ENCODE data around the gene ZNF121.
A peak's percentile ranks its signal among the peaks of the same experiment; 100 is the strongest.
"Not testable (repeated sequence)": the region's sequence is repeated elsewhere in the genome, so short reads cannot be mapped to it uniquely, and the experiment has no call there.

Gene ZNF121

GRCh38 chr19:9565900-9566705 is 18.2 kb downstream of the ZNF121 start:
- Mint-ChIP-seq H3K4me1 (ENCODE audit: low read depth) (no peaks in the 10 kb centered on the region), H3K36me3 (ENCODE audit: low read depth) (peaks cover 98% of the 10 kb centered on the region), H3K27me3 (no peaks in the 10 kb centered on the region), H3K9me3 (peaks cover 60% of the 10 kb centered on the region), H3K27ac (no peak overlapping the region), H3K4me3 (no peak overlapping the region)
- no peak for DNase-seq

GRCh38 chr19:9552536-9553274 is 31.6 kb downstream of the ZNF121 start:
- Mint-ChIP-seq H3K4me3 (no peak overlapping the region), H3K36me3 (ENCODE audit: low read depth) (peaks cover 54% of the 10 kb centered on the region), H3K4me1 (ENCODE audit: low read depth) (no peaks in the 10 kb centered on the region), H3K27me3 (no peaks in the 10 kb centered on the region), H3K9me3 (peaks cover 29% of the 10 kb centered on the region), H3K27ac (no peak overlapping the region)
- DNase-seq, result no peak

GRCh38 chr19:9547870-9548269 is 36.4 kb downstream of the ZNF121 start:
- H3K4me1 Mint-ChIP-seq (ENCODE audit: low read depth), result no peaks in the 10 kb centered on the region
- H3K27ac Mint-ChIP-seq, result no peak overlapping the region
- no peak overlapping the region for H3K4me3 Mint-ChIP-seq
- H3K36me3 Mint-ChIP-seq (ENCODE audit: low read depth), result peaks cover 30% of the 10 kb centered on the region
- peaks cover 22% of the 10 kb centered on the region for H3K9me3 Mint-ChIP-seq
- H3K27me3 Mint-ChIP-seq, result no peaks in the 10 kb centered on the region
- no peak for DNase-seq

DNA sequence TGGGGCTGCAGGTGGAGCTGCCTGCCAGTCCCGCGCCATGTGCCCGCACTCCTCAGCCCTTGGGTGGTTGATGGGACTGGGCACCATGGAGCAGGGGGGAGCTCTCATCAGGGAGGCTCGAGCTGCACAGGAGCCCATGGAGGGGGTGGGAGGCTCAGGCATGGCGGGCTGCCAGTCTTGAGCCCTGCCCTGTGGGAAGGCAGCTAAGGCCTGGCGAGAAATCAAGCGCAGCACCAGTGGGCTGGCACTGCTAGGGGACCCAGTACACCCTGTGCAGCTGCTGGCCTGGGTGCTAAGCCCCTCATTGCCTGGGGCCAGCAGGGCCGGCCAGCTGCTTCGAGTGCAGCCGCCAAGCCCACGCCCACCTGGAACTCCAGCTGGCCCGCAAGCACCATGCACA is 43.0 kb downstream of the ZNF121 start:
- H3K27ac Mint-ChIP-seq, H3K27me3 Mint-ChIP-seq, H3K4me3 Mint-ChIP-seq, DNase-seq: not testable (repeated sequence)
- peaks cover 23% of the 10 kb centered on the region for H3K9me3 Mint-ChIP-seq
- peaks cover 18% of the 10 kb centered on the region for H3K4me1 Mint-ChIP-seq (ENCODE audit: low read depth)
- peaks cover 44% of the 10 kb centered on the region for H3K36me3 Mint-ChIP-seq (ENCODE audit: low read depth)

GRCh38 chr19:9539921-9540320 is 44.4 kb downstream of the ZNF121 start:
- not testable (repeated sequence) for H3K27me3 Mint-ChIP-seq, H3K27ac Mint-ChIP-seq, DNase-seq, H3K4me3 Mint-ChIP-seq
- peaks cover 36% of the 10 kb centered on the region for H3K9me3 Mint-ChIP-seq
- peaks cover 22% of the 10 kb centered on the region for H3K4me1 Mint-ChIP-seq (ENCODE audit: low read depth)
- peaks cover 57% of the 10 kb centered on the region for H3K36me3 Mint-ChIP-seq (ENCODE audit: low read depth)

- not testable (repeated sequence) for DNase-seq, H3K27me3 Mint-ChIP-seq
- H3K4me1 Mint-ChIP-seq (ENCODE audit: low read depth), result peaks cover 22% of the 10 kb centered on the region
- peaks cover 36% of the 10 kb centered on the region for H3K9me3 Mint-ChIP-seq
- H3K36me3 Mint-ChIP-seq (ENCODE audit: low read depth), result peaks cover 65% of the 10 kb centered on the region
- peak overlapping the region; percentile 95 for H3K27ac Mint-ChIP-seq
- peak overlapping the region; percentile 94 for H3K4me3 Mint-ChIP-seq
Measured at GRCh38 chr19:9539201-9539600, 45.1 kb downstream of the ZNF121 start.

DNA sequence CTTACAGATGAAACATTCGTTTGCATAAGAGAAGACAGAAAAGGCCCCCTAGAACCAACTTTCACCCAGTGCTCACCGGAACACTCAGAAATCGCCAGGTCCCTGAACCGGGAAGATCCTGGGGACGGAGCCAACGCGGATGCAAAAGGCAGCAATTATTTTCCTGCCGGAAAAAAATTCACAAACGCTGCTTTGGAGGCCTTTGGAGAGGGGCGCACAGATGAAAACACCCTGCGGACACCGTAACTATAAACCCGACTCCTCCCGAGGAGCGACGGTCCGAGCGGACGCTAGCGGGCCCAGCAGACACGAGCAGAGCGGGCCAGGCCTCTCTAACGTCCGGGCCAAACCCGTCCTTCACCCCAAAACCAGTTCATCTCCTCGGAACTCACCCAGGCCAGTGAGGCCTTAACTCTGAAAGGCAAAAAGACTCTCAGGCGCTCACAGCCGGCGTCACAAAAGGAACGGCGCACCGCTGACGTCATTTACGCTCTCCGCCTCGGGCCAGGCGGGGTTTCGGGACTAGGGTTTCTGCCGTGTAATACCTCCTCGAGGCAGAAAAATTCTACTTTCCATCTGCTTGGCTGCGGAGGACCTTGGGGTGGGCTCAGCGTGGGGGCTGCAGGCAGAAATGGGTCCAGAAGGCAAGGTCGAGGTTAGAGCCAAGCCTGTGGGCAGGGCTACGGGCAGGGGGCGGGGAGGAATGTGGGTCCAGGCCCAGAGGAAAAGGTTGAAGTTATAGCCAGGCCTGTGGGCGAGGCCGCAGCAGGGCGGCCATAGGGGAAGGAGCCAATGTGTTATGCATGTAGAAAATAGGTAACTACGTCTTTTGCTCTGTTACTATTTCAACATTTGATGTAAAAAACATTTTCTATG is 45.9 kb downstream of the ZNF121 start, which contains the start of gene ZNF426:
TSS of gene ZNF426 (minus strand) at position 463 of the 876 bp plus-strand sequence. CDS start 2,413 bp downstream, outside the sequence.
- DNase-seq, result peak; percentile 92
- H3K36me3 Mint-ChIP-seq (ENCODE audit: low read depth), result peaks cover 72% of the 10 kb centered on the region

GRCh38 chr19:9535934-9536333 is 48.4 kb downstream of the ZNF121 start:
- no peaks in the 10 kb centered on the region for H3K27me3 Mint-ChIP-seq
- no peak overlapping the region for H3K27ac Mint-ChIP-seq
- no peak for DNase-seq
- H3K36me3 Mint-ChIP-seq (ENCODE audit: low read depth), result peaks cover 95% of the 10 kb centered on the region
- H3K4me3 Mint-ChIP-seq, result no peak overlapping the region
- H3K4me1 Mint-ChIP-seq (ENCODE audit: low read depth), result peaks cover 22% of the 10 kb centered on the region
- H3K9me3 Mint-ChIP-seq, result peaks cover 56% of the 10 kb centered on the region

More for the DNA sequence above, 45.9 kb downstream of the ZNF121 start, which contains the start of gene ZNF426:
- H3K9me3 Mint-ChIP-seq, result peaks cover 42% of the 10 kb centered on the region
- H3K4me1 Mint-ChIP-seq (ENCODE audit: low read depth), result peaks cover 22% of the 10 kb centered on the region
- peak within 1 kb of the TSS; percentile 95 for H3K27ac Mint-ChIP-seq
- peak within 1 kb of the TSS; percentile 94 for H3K4me3 Mint-ChIP-seq
- H3K27me3 Mint-ChIP-seq, result no peaks in the 10 kb centered on the region

DNA sequence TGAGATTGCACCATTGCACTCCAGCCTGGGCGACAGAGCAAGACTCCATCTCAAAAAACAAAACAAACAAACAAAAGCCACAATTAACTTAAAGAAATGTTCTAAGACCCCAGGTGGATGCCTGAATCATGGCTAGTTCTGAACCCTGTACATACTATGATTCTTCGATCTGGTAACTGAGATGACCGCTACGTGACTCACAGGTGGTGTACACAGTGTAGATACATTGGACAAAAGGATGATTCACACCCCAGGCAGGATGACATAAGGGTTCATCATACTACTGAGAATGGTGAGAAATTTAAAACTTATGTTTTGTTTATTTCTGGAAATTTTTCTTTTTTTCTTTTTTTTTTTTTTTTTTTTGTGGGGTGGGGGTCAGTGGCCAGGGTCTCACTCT is 52.4 kb downstream of the ZNF121 start:
- H3K4me3 Mint-ChIP-seq, result no peak overlapping the region
- H3K9me3 Mint-ChIP-seq, result peaks cover 70% of the 10 kb centered on the region
- H3K27ac Mint-ChIP-seq, result no peak overlapping the region
- H3K27me3 Mint-ChIP-seq, result no peaks in the 10 kb centered on the region
- no peak for DNase-seq
- peaks cover 4% of the 10 kb centered on the region for H3K4me1 Mint-ChIP-seq (ENCODE audit: low read depth)
- peaks cover 99% of the 10 kb centered on the region for H3K36me3 Mint-ChIP-seq (ENCODE audit: low read depth)

DNA sequence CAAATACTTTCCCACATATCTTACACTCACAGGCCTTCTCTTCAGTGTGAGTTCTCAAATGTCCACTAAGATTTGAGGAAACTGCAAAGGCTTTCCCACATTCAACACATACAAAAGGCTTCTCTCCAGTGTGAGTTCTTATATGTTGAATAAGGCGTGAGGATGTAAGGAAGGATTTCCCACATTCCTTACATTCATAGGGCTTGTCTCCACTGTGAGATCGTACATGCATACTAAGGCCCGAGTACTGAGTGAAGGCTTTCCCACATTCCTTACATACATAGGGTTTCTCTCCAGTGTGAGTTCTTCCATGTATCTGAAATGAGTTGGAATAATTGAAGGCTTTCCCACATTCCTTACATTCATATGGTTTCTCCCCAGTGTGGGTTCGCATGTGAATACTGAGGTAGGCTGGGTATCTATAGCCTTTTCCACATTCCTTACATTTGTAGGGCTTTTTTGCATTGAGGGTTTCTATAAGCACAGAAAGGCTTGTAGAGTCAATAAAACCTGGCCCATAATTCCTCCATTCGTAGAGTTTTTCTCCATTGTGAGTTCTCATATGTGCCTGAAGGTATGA is 55.5 kb downstream of the ZNF121 start:
- DNase-seq, result no peak
- H3K27ac Mint-ChIP-seq, result no peak overlapping the region
- H3K9me3 Mint-ChIP-seq, result peaks cover 74% of the 10 kb centered on the region
- no peak overlapping the region for H3K4me3 Mint-ChIP-seq
- peaks cover 92% of the 10 kb centered on the region for H3K36me3 Mint-ChIP-seq (ENCODE audit: low read depth)
- H3K27me3 Mint-ChIP-seq, result no peaks in the 10 kb centered on the region
- H3K4me1 Mint-ChIP-seq (ENCODE audit: low read depth), result no peaks in the 10 kb centered on the region

GRCh38 chr19:9523885-9524474 is 60.3 kb downstream of the ZNF121 start:
- peaks cover 65% of the 10 kb centered on the region for H3K9me3 Mint-ChIP-seq
- H3K4me1 Mint-ChIP-seq (ENCODE audit: low read depth), result no peaks in the 10 kb centered on the region
- no peak overlapping the region for H3K27ac Mint-ChIP-seq
- no peak for DNase-seq
- peaks cover 74% of the 10 kb centered on the region for H3K36me3 Mint-ChIP-seq (ENCODE audit: low read depth)
- no peak overlapping the region for H3K4me3 Mint-ChIP-seq
- no peaks in the 10 kb centered on the region for H3K27me3 Mint-ChIP-seq

Measured in activated T-cell treated with anti-CD3 and anti-CD28 coated beads, Interleukin-2, amount 50 U/mL, for 24 hours (primary cell).